HG03575 (cell line): Measurements from ENCODE around the gene ZDHHC17.

Experiments used
- ATAC-seq: cut with Tn5 transposase; IDR thresholded peaks from one replicate; pipeline ENCODE4 v1.9.1; 2021; ENCODE audit not compliant: unreplicated experiment, insufficient number of reproducible peaks, low FRiP score; ENCODE audit errors: extremely low read depth

The ZDHHC17 gene

GRCh38 chr12:76866726-76867125, 102.8 kb downstream of the ZDHHC17 start:
- no peak for ATAC-seq

- ATAC-seq, result no peak
These were observed 107.2 kb downstream of the ZDHHC17 start for GRCh38 chr12:76871082-76871481.

- no peak for ATAC-seq
These were observed 107.8 kb downstream of the ZDHHC17 start for GRCh38 chr12:76871742-76872141.

GRCh38 chr12:76872415-76872814, 108.5 kb downstream of the ZDHHC17 start:
- ATAC-seq, result no peak

- ATAC-seq, result no peak
These were observed 110.1 kb downstream of the ZDHHC17 start for GRCh38 chr12:76874027-76874426.

GRCh38 chr12:76874491-76875190, 110.7 kb downstream of the ZDHHC17 start:
- ATAC-seq, result no peak

GRCh38 chr12:76876696-76877229, 112.8 kb downstream of the ZDHHC17 start:
- ATAC-seq, result no peak

- peak; percentile 16 for ATAC-seq
These were observed 114.4 kb downstream of the ZDHHC17 start for GRCh38 chr12:76878099-76878898.

GRCh38 chr12:76878899-76879709, 115.2 kb downstream of the ZDHHC17 start, which contains the start of gene CSRP2:
Gene CSRP2, minus strand, starts transcription at chr12:76879019. Its CDS starts 12,759 bp downstream, at chr12:76866260.
- peak; percentile 68 for ATAC-seq

- no peak for ATAC-seq
These were observed 116.0 kb downstream of the ZDHHC17 start for GRCh38 chr12:76879710-76880518.

- no peak for ATAC-seq
These were observed 116.7 kb downstream of the ZDHHC17 start for GRCh38 chr12:76880519-76881023.

GRCh38 chr12:76881142-76881541, 117.2 kb downstream of the ZDHHC17 start:
- no peak for ATAC-seq

GRCh38 chr12:76882367-76882766, 118.5 kb downstream of the ZDHHC17 start:
- ATAC-seq, result no peak

GRCh38 chr12:76883151-76883550, 119.2 kb downstream of the ZDHHC17 start:
- no peak for ATAC-seq

- ATAC-seq, result no peak
These were observed 119.9 kb downstream of the ZDHHC17 start for GRCh38 chr12:76883811-76884210.

- ATAC-seq, result no peak
These were observed 124.9 kb downstream of the ZDHHC17 start for GRCh38 chr12:76888775-76889174.

- no peak for ATAC-seq
These were observed 126.5 kb downstream of the ZDHHC17 start for GRCh38 chr12:76890151-76891143.
